GM18502 (cell line): Measurements from ENCODE around the gene SCFD1.
"Not testable (repeated sequence)": the region's sequence is repeated elsewhere in the genome, so short reads cannot be mapped to it uniquely, and the experiment has no call there.

ENCODE experiments used
- ATAC-seq: cut with Tn5 transposase; IDR thresholded peaks from one replicate; pipeline ENCODE4 v1.9.1; 2021; ENCODE audit warnings: mild to moderate bottlenecking; ENCODE audit not compliant: unreplicated experiment, poor library complexity

Gene SCFD1

GRCh38 chr14:30621940-30622830, at the start of gene SCFD1:
SCFD1 (plus strand) TSS chr14:30622319; CDS start chr14:30622339, 20 bp downstream.
- peak; percentile 93 for ATAC-seq

GRCh38 chr14:30572771-30573170, 49.3 kb upstream of the SCFD1 start:
- no peak for ATAC-seq

GRCh38 chr14:30573226-30573814, 48.8 kb upstream of the SCFD1 start:
- ATAC-seq: no peak

GRCh38 chr14:30573966-30574365, 48.2 kb upstream of the SCFD1 start:
- no peak for ATAC-seq

GRCh38 chr14:30574777-30575176, 47.3 kb upstream of the SCFD1 start:
- not testable (repeated sequence) for ATAC-seq

- not testable (repeated sequence) for ATAC-seq
These were observed 45.8 kb upstream of the SCFD1 start for GRCh38 chr14:30576333-30576732.

GRCh38 chr14:30580616-30581282, 41.4 kb upstream of the SCFD1 start:
- ATAC-seq: no peak

- no peak for ATAC-seq
These were observed 40.9 kb upstream of the SCFD1 start for GRCh38 chr14:30581283-30581625.

GRCh38 chr14:30582376-30582775, 39.7 kb upstream of the SCFD1 start:
- no peak for ATAC-seq

- no peak for ATAC-seq
These were observed 38.0 kb upstream of the SCFD1 start for GRCh38 chr14:30584058-30584630.

- ATAC-seq: no peak
These were observed 36.9 kb upstream of the SCFD1 start for GRCh38 chr14:30585204-30585603.

- ATAC-seq: peak; percentile 50
These were observed 35.0 kb upstream of the SCFD1 start for GRCh38 chr14:30587141-30587540.

- no peak for ATAC-seq
These were observed 33.2 kb upstream of the SCFD1 start for GRCh38 chr14:30588873-30589272.

- no peak for ATAC-seq
These were observed 25.2 kb upstream of the SCFD1 start for GRCh38 chr14:30596935-30597334.

GRCh38 chr14:30597504-30597903, 24.6 kb upstream of the SCFD1 start:
- no peak for ATAC-seq

- no peak for ATAC-seq
These were observed 20.9 kb upstream of the SCFD1 start for GRCh38 chr14:30600922-30601918.

- no peak for ATAC-seq
These were observed 18.7 kb upstream of the SCFD1 start for GRCh38 chr14:30603402-30603801.

- not testable (repeated sequence) for ATAC-seq
These were observed 17.4 kb upstream of the SCFD1 start for GRCh38 chr14:30604696-30605095.

- no peak for ATAC-seq
These were observed 14.9 kb upstream of the SCFD1 start for GRCh38 chr14:30607156-30607780.
